H1 (cell line): ENCODE data around the gene TGFBR2. TPM values are rescaled to one million over a fixed set of nuclear protein-coding genes. Genes with fewer than 3 reads are reported as not detected.

Source experiments
- CTCF ChIA-PET: fragments of 300-600 bp; sonication (Branson Sonifier 250); formaldehyde crosslinking; loops from one replicate; lab custom pipeline; 2021; ENCODE audit not compliant: partially characterized antibody; lab: Charles Lee
- POLR2A ChIA-PET: fragments of 300-600 bp; sonication (Branson Sonifier 250); formaldehyde crosslinking; loops from one replicate; lab custom pipeline; 2021; ENCODE audit warnings: inconsistent platforms; ENCODE audit not compliant: partially characterized antibody; lab: Charles Lee
- DNase-seq, 2 experiments: peaks; one replicate each; pipeline versions ENCODE4 v3.0.0 to v3.0.0-alpha.2; 2010 to 2022; ENCODE audit warnings: low spot score in 2 of 2, low read depth in 1 of 2, mixed read lengths in 1 of 2
- FAIRE-seq: peaks from 2 replicates; lab custom pipeline; 2011; peaks lifted over from hg19 to GRCh38; lab: Jason Lieb, UNC
- H2AFZ ChIP-seq: 2 replicates; pipeline ENCODE4 v1.8.1; 2012; ENCODE audit warnings: low read length, inconsistent platforms
- H2AK5ac ChIP-seq: 2 replicates; pipeline ENCODE4 v1.6.1; 2013; ENCODE audit warnings: low read depth, low read length
- H2BK120ac ChIP-seq: replicated peaks from 2 replicates; pipeline ENCODE3; 2013; ENCODE audit warnings: low read depth, low read length, inconsistent platforms
- H2BK12ac ChIP-seq: 2 replicates; pipeline ENCODE4 v1.6.1; 2013; ENCODE audit warnings: low read depth, low read length
- H2BK15ac ChIP-seq: 2 replicates; pipeline ENCODE4 v1.6.1; 2013; ENCODE audit warnings: low read length
- H2BK20ac ChIP-seq: 2 replicates; pipeline ENCODE4 v1.6.1; 2013; ENCODE audit warnings: low read length
- H2BK5ac ChIP-seq: 2 replicates; pipeline ENCODE4 v1.6.1; 2013; ENCODE audit warnings: low read depth, low read length
- H3K14ac ChIP-seq: 2 replicates; pipeline ENCODE4 v1.6.1; 2013; ENCODE audit warnings: inconsistent platforms; ENCODE audit not compliant: insufficient read length
- H3K18ac ChIP-seq: 2 replicates; pipeline ENCODE4 v1.6.1; 2013; ENCODE audit warnings: low read length; ENCODE audit errors: extremely low read depth
- H3K23ac ChIP-seq: 2 replicates; pipeline ENCODE4 v1.6.1; 2013; ENCODE audit warnings: inconsistent platforms; ENCODE audit not compliant: insufficient read length
- H3K23me2 ChIP-seq: 2 replicates; pipeline ENCODE4 v1.6.1; 2013; ENCODE audit warnings: low read depth, low read length
- H3K27ac ChIP-seq: 2 replicates; pipeline ENCODE4 v1.6.1; 2011; ENCODE audit warnings: low read depth, low read length, inconsistent platforms
- H3K27me3 ChIP-seq, 4 experiments: replicated peaks in 1 of 4; 1 replicate in 1 of 4; 2 replicates in 3 of 4; pipeline versions ENCODE4 v1.6.1 to v1.8.1; 2011 to 2013; ENCODE audit warnings: low read length in 3 of 4, mild to moderate bottlenecking in 3 of 4, inconsistent platforms in 2 of 4, mixed read lengths in 2 of 4, moderate library complexity in 1 of 4; ENCODE audit not compliant: control insufficient read depth in 3 of 4, insufficient read depth in 3 of 4; ENCODE audit errors: extremely low read depth in 1 of 4
- H3K36me3 ChIP-seq, 4 experiments: 2 replicates each; pipeline versions ENCODE4 v1.6.1 to v1.8.1; 2011 to 2013; ENCODE audit warnings: mild to moderate bottlenecking in 4 of 4, low read length in 3 of 4, moderate library complexity in 2 of 4, control low read depth in 1 of 4, inconsistent platforms in 1 of 4; ENCODE audit not compliant: insufficient read depth in 4 of 4, control insufficient read depth in 2 of 4
- H3K4ac ChIP-seq: replicated peaks from 2 replicates; pipeline ENCODE3; 2013; ENCODE audit warnings: low read length, low read depth, mixed read lengths, inconsistent platforms; ENCODE audit not compliant: insufficient read length
- H3K4me1 ChIP-seq, 4 experiments: replicated peaks in 1 of 4; 1 replicate in 1 of 4; 2 replicates in 3 of 4; pipeline versions ENCODE4 v1.6.1 to v1.8.1; 2011 to 2013; ENCODE audit warnings: low read length in 3 of 4, inconsistent platforms in 2 of 4, mixed read lengths in 1 of 4; ENCODE audit not compliant: insufficient read depth in 4 of 4, control insufficient read depth in 3 of 4
- H3K4me2 ChIP-seq, 2 experiments: 2 replicates each; pipeline versions ENCODE4 v1.6.1 to v1.8.1; 2011 to 2013; ENCODE audit warnings: low read depth in 2 of 2, low read length in 2 of 2, control low read depth in 1 of 2, inconsistent platforms in 1 of 2, mild to moderate bottlenecking in 1 of 2; ENCODE audit not compliant: insufficient read depth in 1 of 2
- H3K4me3 ChIP-seq, 4 experiments: fragments of 200-600, 300-600 bp in 1 of 4; sonication (generic), shearing (Covaris generic), sonication (Bioruptor Twin) in 1 of 4; 2 replicates each; pipeline versions ENCODE4 v1.5.1 to v1.8.1; 2011 to 2016; ENCODE audit warnings: low read length in 4 of 4, low read depth in 3 of 4, control low read depth in 2 of 4, inconsistent platforms in 2 of 4, mild to moderate bottlenecking in 2 of 4, mixed read lengths in 1 of 4, moderate library complexity in 1 of 4; ENCODE audit not compliant: insufficient read depth in 2 of 4; ENCODE audit errors: extremely low read depth in 1 of 4
- H3K56ac ChIP-seq: replicated peaks from 2 replicates; pipeline ENCODE3; 2013; ENCODE audit warnings: low read depth, mild to moderate bottlenecking, mixed read lengths, low read length, inconsistent platforms; ENCODE audit not compliant: insufficient read length
- H3K79me1 ChIP-seq: 2 replicates; pipeline ENCODE4 v1.6.1; 2013; ENCODE audit warnings: low read depth, low read length, control low read depth
- H3K79me2 ChIP-seq, 2 experiments: 2 replicates each; pipeline versions ENCODE4 v1.6.1 to v1.8.1; 2012 to 2013; ENCODE audit warnings: low read length in 2 of 2, mild to moderate bottlenecking in 2 of 2, inconsistent platforms in 1 of 2; ENCODE audit not compliant: insufficient read depth in 2 of 2, control insufficient read depth in 1 of 2
- H3K9ac ChIP-seq, 4 experiments: replicated peaks in 1 of 4; 1 replicate in 1 of 4; 2 replicates in 3 of 4; pipeline versions ENCODE4 v1.6.1 to v1.8.1; 2011 to 2013; ENCODE audit warnings: low read depth in 3 of 4, low read length in 3 of 4, control low read depth in 2 of 4, mild to moderate bottlenecking in 2 of 4, moderate library complexity in 2 of 4, inconsistent platforms in 1 of 4; ENCODE audit errors: extremely low read depth in 1 of 4
- H3K9me3 ChIP-seq, 2 experiments: 2 replicates each; pipeline versions ENCODE4 v1.6.1 to v1.8.1; 2012 to 2013; ENCODE audit warnings: mild to moderate bottlenecking in 2 of 2, moderate library complexity in 2 of 2, control low read depth in 1 of 2, inconsistent platforms in 1 of 2, low read depth in 1 of 2, low read length in 1 of 2, mixed read lengths in 1 of 2; ENCODE audit not compliant: insufficient read depth in 2 of 2
- H4K20me1 ChIP-seq, 2 experiments: replicated peaks in 1 of 2; 2 replicates each; pipeline versions ENCODE3 to v1.8.1; 2011 to 2013; ENCODE audit warnings: inconsistent platforms in 2 of 2, low read length in 2 of 2, mild to moderate bottlenecking in 1 of 2; ENCODE audit not compliant: insufficient read depth in 2 of 2, control insufficient read depth in 1 of 2
- H4K5ac ChIP-seq: 2 replicates; pipeline ENCODE4 v1.6.1; 2013; ENCODE audit warnings: low read length, low read depth, mixed read lengths, inconsistent platforms; ENCODE audit not compliant: insufficient read length
- H4K8ac ChIP-seq: 2 replicates; pipeline ENCODE4 v1.8.0; 2013; ENCODE audit warnings: mild to moderate bottlenecking, moderate library complexity, low read length, inconsistent platforms; ENCODE audit not compliant: insufficient read depth; ENCODE audit errors: extremely low read depth
- H4K91ac ChIP-seq: replicated peaks from 2 replicates; pipeline ENCODE3; 2013; ENCODE audit warnings: low read length, mixed read lengths, inconsistent platforms; ENCODE audit not compliant: insufficient read length
- ASH2L ChIP-seq: fragments of 200-600, 300-600 bp; sonication (generic); IDR thresholded peaks from one replicate; pipeline ENCODE4 v1.7.1; 2017; ENCODE audit warnings: low read length
- CBX5 ChIP-seq: fragments of 300-800, 300-1000 bp; sonication (generic); IDR thresholded peaks from 2 replicates; pipeline ENCODE4 v1.7.1; 2016; ENCODE audit warnings: antibody characterized with exemption, low read length, low read depth
- EZH2 ChIP-seq: fragments of 200-600 bp; sonication (generic); IDR thresholded peaks from 2 replicates; pipeline ENCODE4 v1.7.1; 2012; ENCODE audit warnings: low read depth, mild to moderate bottlenecking, moderate library complexity, low read length, inconsistent platforms; ENCODE audit not compliant: severe bottlenecking
- GABPA ChIP-seq: IDR thresholded peaks from 2 replicates; pipeline ENCODE4 v1.6.1; 2011; ENCODE audit warnings: mild to moderate bottlenecking, low read length, moderate library complexity, borderline replicate concordance; ENCODE audit not compliant: insufficient read depth
- KDM1A ChIP-seq: fragments of 200-600, 300-600 bp; sonication (generic); IDR thresholded peaks from 2 replicates; pipeline ENCODE4 v1.7.1; 2016; ENCODE audit warnings: mild to moderate bottlenecking, low read length, borderline replicate concordance
- MAX ChIP-seq: IDR thresholded peaks from 2 replicates; pipeline ENCODE4 v1.6.1; 2012; ENCODE audit warnings: inconsistent platforms
- RAD21 ChIP-seq, 2 experiments: IDR thresholded peaks in 1 of 2; conservative IDR thresholded peaks in 1 of 2; 2 replicates each; pipeline ENCODE4 v1.6.1; 2011; ENCODE audit warnings: low read depth in 2 of 2, low read length in 2 of 2, improper control_type of control experiment in 1 of 2, inconsistent platforms in 1 of 2, mild to moderate bottlenecking in 1 of 2, moderate library complexity in 1 of 2
- SIRT6 ChIP-seq: IDR thresholded peaks from one replicate; pipeline ENCODE4 v1.7.1; 2012; ENCODE audit warnings: low read length, inconsistent platforms
- SP2 ChIP-seq: IDR thresholded peaks from 2 replicates; pipeline ENCODE4 v1.6.1; 2012; ENCODE audit warnings: mild to moderate bottlenecking, low read length, inconsistent platforms
- SP4 ChIP-seq: IDR thresholded peaks from 2 replicates; pipeline ENCODE4 v1.6.1; 2012; ENCODE audit warnings: low read length, inconsistent platforms
- TAF7 ChIP-seq: optimal IDR thresholded peaks from 2 replicates; pipeline ENCODE3; 2011; ENCODE audit warnings: low read depth, mild to moderate bottlenecking, inconsistent platforms, low read length, moderate library complexity, borderline replicate concordance
- USF2 ChIP-seq: IDR thresholded peaks from 2 replicates; pipeline ENCODE4 v1.6.1; 2011; ENCODE audit warnings: low read length, improper control_type of control experiment
- ZNF274 ChIP-seq: IDR thresholded peaks from 2 replicates; pipeline ENCODE4 v1.7.0; 2012; ENCODE audit warnings: low read length, borderline replicate concordance; ENCODE audit errors: extremely low read depth
- WGBS, 2 experiments: shearing (Covaris generic) in 1 of 2; methylation state at CpG; one replicate each; pipeline versions ENCODE4 v1.1.6 to v1.1.7; 2013 to 2015; ENCODE audit warnings: low lambda C conversion rate in 2 of 2, mixed read lengths in 2 of 2, inconsistent platforms in 1 of 2, low coverage in 1 of 2, missing lambda C conversion rate in 1 of 2; ENCODE audit not compliant: insufficient replicate concordance in 2 of 2, insufficient coverage in 1 of 2, insufficient read length in 1 of 2; ENCODE audit errors: extremely low coverage in 1 of 2, missing lambda C conversion rate in 1 of 2; 5-methylcytosine and 5-hydroxymethylcytosine counted together
- polyA plus RNA-seq, 7 experiments: library from polyadenylated mRNA; depleted of rRNA in 3 of 7; stranded (reverse) in 5 of 7; unstranded in 2 of 7; fragments of >200 nt in 5 of 7; fragments of 200-250 nt in 2 of 7; gene quantifications; 1 replicate in 5 of 7; 2 replicates in 1 of 7; 4 replicates in 1 of 7; pipeline versions ENCODE4 v1.2.1 to v1.2.3, GENCODE V29; 2011 to 2013; ENCODE audit warnings: missing spikeins in 2 of 7, mixed read lengths in 2 of 7
- total RNA-seq: library from RNA; stranded (reverse); fragmentation: NEBNext Ultra II Directional; extraction: Animal tissue kit (Norgen Biotek cat#: 25700); gene quantifications from 2 replicates; pipeline ENCODE4 v1.2.1, GENCODE V29; 2021

Gene TGFBR2
- total and polyA plus RNA-seq, 2 of the 8 experiments (the other 6 are each of a cell fraction or from before 2014, with no cell fraction given) = 4.2 to 7.4 TPM

- H2AFZ ChIP-seq = no peak overlapping the region
- H2BK120ac ChIP-seq = no peak overlapping the region
- no peak overlapping the region for H2BK20ac ChIP-seq
- no peak overlapping the region for H3K4me3 ChIP-seq
- no peak overlapping the region for H2BK12ac ChIP-seq
- peaks cover 3 to 85% of the 10 kb centered on the region in 2 experiments; a peak in 3 of 4 replicates for H3K79me2 ChIP-seq
- no peaks in the 10 kb centered on the region for H3K9me3 ChIP-seq
- no peak overlapping the region for H3K56ac ChIP-seq
- no peak overlapping the region for H3K4me2 ChIP-seq
- H3K23ac ChIP-seq = no peak overlapping the region
- H3K14ac ChIP-seq = no peak overlapping the region
- H3K18ac ChIP-seq = no peak overlapping the region
- H4K5ac ChIP-seq = no peak overlapping the region
- DNase-seq (no peak), FAIRE-seq (no peak)
- H3K4ac ChIP-seq = no peak overlapping the region
- H4K8ac ChIP-seq = no peak overlapping the region
- POLR2A ChIA-PET = no interaction called here
- CTCF ChIA-PET = no interaction called here
- H2BK5ac ChIP-seq = no peak overlapping the region
- H3K27me3 ChIP-seq = no peaks in the 10 kb centered on the region
- H3K79me1 ChIP-seq = no peaks in the 10 kb centered on the region; the same call in 1 of the 2 replicates
- H3K23me2 ChIP-seq = no peaks in the 10 kb centered on the region; the same call in 1 of the 2 replicates
- no peak overlapping the region for H3K27ac ChIP-seq
- H4K20me1 ChIP-seq = peaks cover 0 to 2% of the 10 kb centered on the region in 2 experiments
- no peaks in the 10 kb centered on the region; a peak in 1 of 7 replicates for H3K4me1 ChIP-seq
- no peaks in the 10 kb centered on the region for H3K36me3 ChIP-seq
- H2AK5ac ChIP-seq = no peak overlapping the region
- no peak overlapping the region for H2BK15ac ChIP-seq
- no peak overlapping the region for H4K91ac ChIP-seq
- H3K9ac ChIP-seq = no peak overlapping the region
- WGBS, 2 experiments = 88% methylated on average over 3 of the region's 3 CpGs; no CpG with 5 or more reads in 1 of the 2 experiments
- TF ChIP-seq SIRT6 (no peak), GABPA (no peak), USF2 (no peak), EZH2 (no peak), RAD21 (IDR thresholded peaks at IDR 0.05 in 1 of 2, conservative IDR thresholded peaks at IDR 0.05 in 1 of 2; ENCODE audit: low read depth in 2 of 2, low read length in 2 of 2) (no peak), KDM1A (no peak), SP2 (no peak), MAX (no peak), ASH2L (no peak), CBX5 (no peak), SP4 (no peak), TAF7 (no peak), ZNF274 (no peak)
Measured at GRCh38 chr3:30618526-30618925, 12.1 kb downstream of the TGFBR2 start.
